A549 (cell line): ENCODE data around the gene CCDC27. TPM values are rescaled to one million over a fixed set of nuclear protein-coding genes. Genes with fewer than 3 reads are reported as not detected.

Experiments used
- ATAC-seq, 2 experiments: fragments of 200-7000 bp in 1 of 2; fragments of >200 bp in 1 of 2; cut with Nextera tagmentation in 1 of 2; cut with Tn5 transposase in 1 of 2; 3 replicates each; pipeline versions ENCODE4 v1.8.0 to v1.9.1; 2018 to 2020; ENCODE audit warnings: mild to moderate bottlenecking in 1 of 2, moderate library complexity in 1 of 2
- CTCF ChIA-PET: fragments of 300-600 bp; sonication (Branson Sonifier 250); formaldehyde crosslinking; extraction: SDS; loops from one replicate; lab custom pipeline; 2021; ENCODE audit warnings: antibody characterized with exemption, inconsistent platforms; lab: Yijun Ruan, JAX
- POLR2A ChIA-PET: fragments of 350-600 bp; formaldehyde crosslinking; extraction: SDS; loops from one replicate; lab custom pipeline; 2021; ENCODE audit warnings: antibody characterized with exemption, inconsistent platforms; lab: Yijun Ruan, JAX
- DNase-seq, 2 experiments: peaks; one replicate each; pipeline versions ENCODE4 v3.0.0 to v3.0.0-alpha.2; 2011 to 2016; ENCODE audit warnings: low read depth in 1 of 2, low spot score in 1 of 2
- FAIRE-seq: peaks from 2 replicates; lab custom pipeline; 2011; peaks lifted over from hg19 to GRCh38; lab: Jason Lieb, UNC
- H3K27ac ChIP-seq, 2 experiments: fragments of >200 bp; sonication (Bioruptor Twin); formaldehyde crosslinking; 3 replicates each; pipeline ENCODE4 v1.5.1; 2016 to 2017
- H3K4me1 ChIP-seq: fragments of >200 bp; sonication (Bioruptor Twin); formaldehyde crosslinking; 3 replicates; pipeline ENCODE4 v1.6.1; 2016
- H3K4me2 ChIP-seq: fragments of >200 bp; sonication (Bioruptor Twin); formaldehyde crosslinking; 3 replicates; pipeline ENCODE4 v1.6.1; 2016
- H3K4me3 ChIP-seq: fragments of >200 bp; sonication (Bioruptor Twin); formaldehyde crosslinking; 3 replicates; pipeline ENCODE4 v1.5.1; 2016
- H3K9me3 ChIP-seq: fragments of >200 bp; sonication (Bioruptor Twin); formaldehyde crosslinking; 3 replicates; pipeline ENCODE4 v1.6.1; 2016
- CEBPB ChIP-seq, 2 experiments: fragments of >200 bp in 1 of 2; sonication (Bioruptor Twin) in 1 of 2; formaldehyde crosslinking in 1 of 2; IDR thresholded peaks; 2 replicates each; pipeline ENCODE4 v1.6.1; 2012 to 2016
- CHD4 ChIP-seq: fragments of 200-600 bp; sonication (generic); IDR thresholded peaks from 2 replicates; pipeline ENCODE4 v1.6.1; 2016; ENCODE audit warnings: antibody characterized with exemption, mild to moderate bottlenecking, borderline replicate concordance
- EP300 ChIP-seq, 2 experiments: fragments of >200 bp; sonication (Bioruptor Twin); formaldehyde crosslinking; IDR thresholded peaks; 2 replicates in 1 of 2; 3 replicates in 1 of 2; pipeline ENCODE4 v1.6.1; 2016 to 2017
- ESRRA ChIP-seq: fragments of 150-350 bp; IDR thresholded peaks from 2 replicates; pipeline ENCODE4 v1.6.1; 2014; ENCODE audit warnings: mild to moderate bottlenecking, low read length, borderline replicate concordance
- HDAC2 ChIP-seq: fragments of 200-600 bp; sonication (generic); IDR thresholded peaks from 2 replicates; pipeline ENCODE4 v1.6.1; 2016
- HOXA7 ChIP-seq: fragments of 250-450 bp; sonication (Bioruptor Pico); IDR thresholded peaks from 2 replicates; pipeline ENCODE4 v1.5.0; 2020; ENCODE audit warnings: mild to moderate bottlenecking, moderate library complexity
- KDM1A ChIP-seq: fragments of 200-600 bp; sonication (generic); IDR thresholded peaks from 2 replicates; pipeline ENCODE4 v1.6.1; 2016; ENCODE audit warnings: low read depth, mild to moderate bottlenecking
- MAFK ChIP-seq: fragments of 450-650 bp; IDR thresholded peaks from 2 replicates; pipeline ENCODE4 v1.6.1; 2014; ENCODE audit not compliant: partially characterized antibody
- NFE2L2 ChIP-seq: fragments of 150-350 bp; conservative IDR thresholded peaks from 2 replicates; pipeline ENCODE4 v1.6.1; 2014; ENCODE audit warnings: low read length
- NR3C1 ChIP-seq: fragments of >200 bp; sonication (Bioruptor Twin); formaldehyde crosslinking; IDR thresholded peaks from 3 replicates; pipeline ENCODE4 v1.6.1; 2017
- RAD21 ChIP-seq, 2 experiments: fragments of >200 bp in 1 of 2; sonication (Bioruptor Twin) in 1 of 2; formaldehyde crosslinking in 1 of 2; IDR thresholded peaks in 1 of 2; conservative IDR thresholded peaks in 1 of 2; 2 replicates in 1 of 2; 3 replicates in 1 of 2; pipeline ENCODE4 v1.6.1; 2012 to 2018; ENCODE audit warnings: inconsistent platforms in 1 of 2
- RCOR1 ChIP-seq: fragments of 150-350 bp; IDR thresholded peaks from 2 replicates; pipeline ENCODE4 v1.6.1; 2014; ENCODE audit warnings: antibody characterized with exemption, low read length, low read depth
- RNF2 ChIP-seq: fragments of 200-600 bp; sonication (generic); IDR thresholded peaks from 2 replicates; pipeline ENCODE4 v1.6.1; 2016; ENCODE audit warnings: low read depth, mild to moderate bottlenecking, antibody characterized with exemption, moderate library complexity, borderline replicate concordance
- SREBF2 ChIP-seq: fragments of 450-650 bp; IDR thresholded peaks from 2 replicates; pipeline ENCODE4 v1.6.1; 2014; ENCODE audit warnings: mild to moderate bottlenecking, moderate library complexity
- TFCP2L1 ChIP-seq: fragments of 250-450 bp; sonication (Bioruptor Pico); IDR thresholded peaks from 2 replicates; pipeline ENCODE4 v1.5.0; 2021; ENCODE audit warnings: mild to moderate bottlenecking
- ZFP36 ChIP-seq: fragments of 450-650 bp; IDR thresholded peaks from 2 replicates; pipeline ENCODE4 v1.6.1; 2014; ENCODE audit warnings: borderline replicate concordance; ENCODE audit not compliant: partially characterized antibody
- ZSCAN20 ChIP-seq: fragments of 250-450 bp; sonication (Bioruptor Pico); IDR thresholded peaks from 2 replicates; pipeline ENCODE4 v1.8.0; 2022; ENCODE audit warnings: mild to moderate bottlenecking, moderate library complexity
- WGBS: methylation state at CpG from one replicate; pipeline ENCODE4 v1.1.6; 2017; ENCODE audit errors: missing lambda C conversion rate; 5-methylcytosine and 5-hydroxymethylcytosine counted together
- polyA plus RNA-seq, 4 experiments: library from polyadenylated mRNA; depleted of rRNA in 3 of 4; stranded (reverse); fragments of >200 nt; fragmentation: RNase III in 1 of 4; extraction: RNeasy Plus Mini Kit Qiagen cat#74134 plus additional on column Dnase treatment in 1 of 4; gene quantifications; 2 replicates in 3 of 4; 3 replicates in 1 of 4; pipeline ENCODE4 v1.2.3, GENCODE V29; 2011 to 2017
- TF ChIP-seq, protein P1 (sequence below): fragments of >200 bp; sonication (Bioruptor Twin); formaldehyde crosslinking; IDR thresholded peaks from 3 replicates; pipeline ENCODE4 v1.6.1; 2016
- TF ChIP-seq, protein P2 (sequence below): fragments of >200 bp; sonication (Bioruptor Twin); formaldehyde crosslinking; IDR thresholded peaks from 2 replicates; pipeline ENCODE4 v1.6.1; 2016
- TF ChIP-seq, protein P3 (sequence below): fragments of 250-450 bp; sonication (Bioruptor Pico); IDR thresholded peaks from 2 replicates; pipeline ENCODE4 v1.5.0; 2020; ENCODE audit warnings: low read depth, mild to moderate bottlenecking, moderate library complexity
- TF ChIP-seq, protein P4 (sequence below): IDR thresholded peaks from 2 replicates; pipeline ENCODE4 v1.6.1; 2012

CCDC27 gene
- polyA plus RNA-seq, 2 of the 4 experiments (the other 2 are of a cell fraction) = not detected

DNA sequence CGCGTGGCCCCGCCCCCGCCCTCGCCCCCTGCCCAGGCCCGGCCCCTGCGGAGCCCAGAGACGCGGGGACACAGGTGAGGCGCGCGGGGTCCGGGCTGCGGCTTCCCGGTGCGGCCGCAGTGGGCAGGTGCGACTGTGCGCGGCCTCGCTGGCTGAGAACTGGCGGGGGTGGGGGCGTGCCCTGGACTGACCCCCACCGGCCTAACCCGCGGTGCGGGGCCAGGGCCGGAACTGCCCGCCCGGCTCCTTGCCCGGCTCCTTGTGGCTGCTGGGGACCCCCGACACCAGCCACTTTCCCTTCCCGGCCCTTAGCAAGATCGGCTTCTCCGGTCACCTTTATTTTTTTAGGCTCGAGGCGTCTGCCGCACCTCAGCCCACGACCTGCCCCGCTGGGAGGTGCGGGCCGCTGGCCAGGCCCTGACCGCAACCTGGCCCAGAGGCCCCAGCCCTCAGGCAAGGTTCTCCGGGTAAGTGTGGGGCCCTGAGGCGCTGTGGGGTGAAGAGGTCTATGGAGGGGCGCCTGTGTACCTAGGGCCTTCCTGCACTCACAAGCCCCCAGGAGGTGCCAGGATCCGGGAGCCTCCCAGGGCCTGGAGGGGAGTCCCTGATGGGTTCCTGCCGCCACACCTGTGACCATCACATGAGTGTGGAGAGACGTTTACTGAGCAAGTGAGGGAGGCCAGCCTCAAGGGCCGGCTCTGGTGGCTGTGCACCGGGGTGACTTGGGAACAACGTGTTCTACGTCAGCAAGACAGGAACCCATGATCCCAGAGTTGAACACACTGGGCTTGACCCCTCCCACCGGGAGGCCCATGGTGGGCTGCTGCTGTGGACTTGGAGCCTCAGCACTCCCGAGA is 20.7 kb downstream of the CCDC27 start, which contains the start of gene SMIM1:
TSS of gene SMIM1 (plus strand) at position 35 of the 857 bp plus-strand sequence. CDS start 2,625 bp downstream, outside the sequence.
- H3K27ac ChIP-seq = peak within 1 kb of the TSS; percentile 77 to 96
- ChIA-PET POLR2A (no interaction called here), CTCF (interaction anchor here (1.0 to 1.2 kb wide), 2 partner anchors 11 to 19 kb away, joined by 3 to 4 read pairs; no protein-coding TSS in a partner anchor)
- FAIRE-seq (no peak), DNase-seq (no peak), ATAC-seq (peak; percentile 11 to 34; a peak in 2 of 6 replicates)
- H3K4me3 ChIP-seq = peak within 1 kb of the TSS; percentile 77
- H3K4me2 ChIP-seq = peak within 1 kb of the TSS; percentile 91
- peaks cover 17% of the 10 kb centered on the region for H3K4me1 ChIP-seq
- H3K9me3 ChIP-seq = no peaks in the 10 kb centered on the region
- 71% methylated on average over 4 of the region's 55 CpGs for WGBS
- TF ChIP-seq ZSCAN20 (CRISPR knock-in tag) = no peak
- TF ChIP-seq NFE2L2 = no peak
- TF ChIP-seq RAD21 (conservative IDR thresholded peaks at IDR 0.05 in 1 of 2, IDR thresholded peaks at IDR 0.05 in 1 of 2) = no peak
- no peak for TF ChIP-seq ZFP36
- no peak for TF ChIP-seq ESRRA
- TF ChIP-seq, protein P1, sequence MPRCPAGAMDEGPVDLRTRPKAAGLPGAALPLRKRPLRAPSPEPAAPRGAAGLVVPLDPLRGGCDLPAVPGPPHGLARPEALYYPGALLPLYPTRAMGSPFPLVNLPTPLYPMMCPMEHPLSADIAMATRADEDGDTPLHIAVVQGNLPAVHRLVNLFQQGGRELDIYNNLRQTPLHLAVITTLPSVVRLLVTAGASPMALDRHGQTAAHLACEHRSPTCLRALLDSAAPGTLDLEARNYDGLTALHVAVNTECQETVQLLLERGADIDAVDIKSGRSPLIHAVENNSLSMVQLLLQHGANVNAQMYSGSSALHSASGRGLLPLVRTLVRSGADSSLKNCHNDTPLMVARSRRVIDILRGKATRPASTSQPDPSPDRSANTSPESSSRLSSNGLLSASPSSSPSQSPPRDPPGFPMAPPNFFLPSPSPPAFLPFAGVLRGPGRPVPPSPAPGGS = no peak
- TF ChIP-seq SREBF2 = no peak
- TF ChIP-seq, protein P2, sequence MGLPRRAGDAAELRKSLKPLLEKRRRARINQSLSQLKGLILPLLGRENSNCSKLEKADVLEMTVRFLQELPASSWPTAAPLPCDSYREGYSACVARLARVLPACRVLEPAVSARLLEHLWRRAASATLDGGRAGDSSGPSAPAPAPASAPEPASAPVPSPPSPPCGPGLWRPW = no peak
- TF ChIP-seq RNF2 = no peak
- no peak for TF ChIP-seq KDM1A
- TF ChIP-seq, protein P3, sequence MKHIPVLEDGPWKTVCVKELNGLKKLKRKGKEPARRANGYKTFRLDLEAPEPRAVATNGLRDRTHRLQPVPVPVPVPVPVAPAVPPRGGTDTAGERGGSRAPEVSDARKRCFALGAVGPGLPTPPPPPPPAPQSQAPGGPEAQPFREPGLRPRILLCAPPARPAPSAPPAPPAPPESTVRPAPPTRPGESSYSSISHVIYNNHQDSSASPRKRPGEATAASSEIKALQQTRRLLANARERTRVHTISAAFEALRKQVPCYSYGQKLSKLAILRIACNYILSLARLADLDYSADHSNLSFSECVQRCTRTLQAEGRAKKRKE = no peak
- no peak for TF ChIP-seq HOXA7
- TF ChIP-seq CEBPB (IDR thresholded peaks at IDR 0.05) = no peak
- no peak for TF ChIP-seq RCOR1
- no peak for TF ChIP-seq EP300 (IDR thresholded peaks at IDR 0.05)
- no peak for TF ChIP-seq NR3C1
- TF ChIP-seq, protein P4, sequence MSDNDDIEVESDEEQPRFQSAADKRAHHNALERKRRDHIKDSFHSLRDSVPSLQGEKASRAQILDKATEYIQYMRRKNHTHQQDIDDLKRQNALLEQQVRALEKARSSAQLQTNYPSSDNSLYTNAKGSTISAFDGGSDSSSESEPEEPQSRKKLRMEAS = no peak
- no peak for TF ChIP-seq HDAC2
- TF ChIP-seq TFCP2L1 (CRISPR knock-in tag) = no peak

DNA sequence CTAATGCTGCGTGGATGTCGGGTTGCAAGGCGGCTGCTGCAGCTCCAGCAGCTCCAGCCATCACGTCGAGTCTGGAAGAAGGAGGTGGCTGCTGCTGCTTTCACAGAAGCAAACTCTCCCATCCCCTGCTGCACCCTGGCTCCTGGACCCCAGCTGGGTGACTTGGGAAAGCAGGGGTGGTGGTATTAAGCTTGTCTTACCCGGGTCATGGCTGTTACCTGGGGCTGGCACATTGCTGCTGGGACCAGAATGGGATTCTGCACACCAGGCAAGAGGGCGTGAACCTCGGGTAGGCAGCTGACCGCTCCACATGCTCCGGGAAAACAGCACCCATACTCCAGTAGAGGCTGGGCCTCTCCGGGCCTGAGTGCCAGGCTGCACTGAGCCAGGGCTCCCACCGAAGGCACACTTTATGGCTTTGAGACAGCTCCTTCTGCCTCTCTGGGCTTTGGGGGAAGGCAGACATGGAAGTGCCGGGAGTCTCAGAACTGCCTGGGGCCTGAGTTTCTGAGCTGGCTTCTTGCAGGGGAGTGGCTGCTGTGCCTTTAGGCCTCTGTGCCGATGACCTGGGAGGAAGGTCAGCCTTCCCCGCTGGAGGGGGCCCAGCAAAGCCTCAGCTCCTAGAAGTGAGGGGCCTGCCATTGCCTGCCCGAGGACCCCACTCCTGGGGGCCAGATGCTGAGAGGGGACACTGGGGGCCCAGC is 21.5 kb downstream of the CCDC27 start:
- POLR2A ChIA-PET = no interaction called here
- H3K9me3 ChIP-seq = no peaks in the 10 kb centered on the region
- H3K27ac ChIP-seq = no peak overlapping the region
- TF ChIP-seq, protein P4 = no peak
- TF ChIP-seq, protein P2 = no peak
- no peak for TF ChIP-seq MAFK
- TF ChIP-seq CHD4 = no peak
- TF ChIP-seq HDAC2 = no peak
- TF ChIP-seq, all 56 proteins: peak for 0
- ATAC-seq (no peak; a peak in 1 of 6 replicates), FAIRE-seq (no peak), DNase-seq (no peak)
- 81% methylated on average over 7 of the region's 16 CpGs for WGBS
- Histone ChIP-seq H3K4me3 (no peak overlapping the region), H3K4me1 (peaks cover 17% of the 10 kb centered on the region), H3K4me2 (peak overlapping the region; percentile 91; the same call in 2 of the 3 replicates)
- CTCF ChIA-PET = interaction anchor here (1.0 to 1.2 kb wide), 2 partner anchors 10 to 18 kb away, joined by 3 to 4 read pairs; no protein-coding TSS in a partner anchor
